ENCODE data around the gene TSPAN11. TPM values are rescaled to one million over a fixed set of nuclear protein-coding genes. Genes with fewer than 3 reads are reported as not detected.

The TSPAN11 gene
- total RNA-seq, 1 donor: not detected

DNA sequence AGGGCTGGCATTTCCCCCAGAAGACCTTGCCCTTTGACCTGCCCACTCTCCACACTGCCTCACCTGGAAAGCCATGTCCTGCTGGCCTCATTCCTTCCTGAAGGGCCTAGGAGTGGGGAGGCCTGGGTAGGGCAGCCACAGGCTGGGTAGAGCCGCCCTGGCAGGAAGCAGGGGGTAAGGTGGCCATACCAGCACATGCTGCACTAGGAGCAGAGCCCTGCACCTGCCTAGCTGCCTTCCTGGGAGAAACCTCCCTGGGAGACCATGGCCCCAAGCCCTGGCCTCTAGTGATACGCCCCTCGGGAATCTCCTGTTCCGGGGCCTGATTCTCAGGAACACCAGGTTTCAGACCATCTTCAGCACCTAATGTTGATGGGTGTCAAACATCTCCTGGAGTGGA lies 65.8 kb downstream of the TSPAN11 start:
- Histone ChIP-seq H3K4me3 (ENCODE audit: low read length) (no peak overlapping the region), H3K27me3 (ENCODE audit: insufficient read depth, low read length) (no peaks in the 10 kb centered on the region), H3K9me3 (ENCODE audit: low read depth, low read length) (no peaks in the 10 kb centered on the region), H3K4me1 (ENCODE audit: insufficient read depth, low read length) (no peaks in the 10 kb centered on the region)

DNA sequence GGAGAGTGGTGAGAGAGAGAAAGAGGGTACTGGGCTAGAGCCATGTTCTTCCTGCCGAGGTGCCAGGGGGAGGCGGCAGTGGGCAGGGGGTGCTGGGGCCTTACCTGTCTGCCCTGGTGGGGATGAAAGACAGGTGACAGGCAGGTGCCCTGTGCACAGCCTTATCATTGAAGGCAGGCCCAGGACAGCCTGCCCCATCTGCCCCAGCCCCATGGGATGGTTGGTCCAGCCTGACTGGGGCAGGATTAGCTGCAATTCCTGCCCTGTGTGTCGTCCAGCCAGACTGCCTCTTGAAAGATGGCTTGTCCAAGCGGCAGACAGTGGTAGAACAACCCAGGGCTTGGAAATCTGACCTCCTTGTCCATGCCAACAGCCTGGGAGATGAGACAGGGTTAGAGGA lies 67.2 kb downstream of the TSPAN11 start:
- H3K27me3 ChIP-seq (ENCODE audit: insufficient read depth, low read length): no peaks in the 10 kb centered on the region
- H3K4me3 ChIP-seq (ENCODE audit: low read length): no peak overlapping the region
- H3K4me1 ChIP-seq (ENCODE audit: insufficient read depth, low read length): no peaks in the 10 kb centered on the region
- H3K9me3 ChIP-seq (ENCODE audit: low read depth, low read length): no peaks in the 10 kb centered on the region

DNA sequence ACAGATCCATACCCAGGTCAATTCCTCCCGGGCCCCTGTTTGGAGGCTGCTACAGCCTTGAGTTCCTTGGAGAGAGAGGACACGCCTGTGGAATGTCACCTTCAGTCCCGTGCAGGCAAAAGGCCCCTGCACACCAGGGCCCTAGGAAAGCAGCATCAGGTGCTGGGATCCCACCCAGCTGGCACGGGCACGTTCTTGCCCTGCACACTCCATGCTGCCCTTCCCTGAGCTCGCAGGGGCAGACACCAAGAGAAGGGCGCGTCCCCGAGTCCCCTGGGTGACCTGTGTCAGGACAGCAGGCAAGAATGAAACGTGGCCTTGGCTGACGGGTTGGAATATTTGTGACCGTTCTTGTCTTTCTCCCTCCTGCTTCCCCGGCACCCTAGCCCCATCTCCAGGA lies 67.7 kb downstream of the TSPAN11 start:
- no peaks in the 10 kb centered on the region for H3K9me3 ChIP-seq (ENCODE audit: low read depth, low read length)
- H3K27me3 ChIP-seq (ENCODE audit: insufficient read depth, low read length): no peaks in the 10 kb centered on the region
- H3K4me3 ChIP-seq (ENCODE audit: low read length): no peak overlapping the region
- no peaks in the 10 kb centered on the region for H3K4me1 ChIP-seq (ENCODE audit: insufficient read depth, low read length)

DNA sequence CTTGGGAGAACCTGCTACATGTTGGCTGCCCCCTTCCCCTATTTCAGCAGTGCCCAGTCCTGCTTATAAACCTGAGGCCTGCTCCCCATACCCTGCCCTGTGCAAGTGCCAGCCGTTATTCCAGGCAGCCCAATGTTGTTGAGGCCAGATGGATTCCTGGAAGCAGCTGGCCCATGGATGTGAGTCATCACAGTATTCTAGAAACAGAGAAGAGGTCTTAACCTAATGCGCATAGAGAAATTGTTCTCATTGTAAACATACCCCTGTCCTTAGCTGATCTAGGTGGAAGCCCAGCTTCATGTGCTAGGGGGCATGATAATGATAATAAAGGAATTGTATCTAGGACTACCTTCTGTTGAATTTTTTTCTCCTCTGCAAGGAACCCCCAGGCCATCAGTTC lies 69.7 kb downstream of the TSPAN11 start:
- Histone ChIP-seq H3K27me3 (ENCODE audit: insufficient read depth, low read length) (no peaks in the 10 kb centered on the region), H3K9me3 (ENCODE audit: low read depth, low read length) (no peaks in the 10 kb centered on the region), H3K4me1 (ENCODE audit: insufficient read depth, low read length) (no peaks in the 10 kb centered on the region), H3K4me3 (ENCODE audit: low read length) (no peak overlapping the region)

DNA sequence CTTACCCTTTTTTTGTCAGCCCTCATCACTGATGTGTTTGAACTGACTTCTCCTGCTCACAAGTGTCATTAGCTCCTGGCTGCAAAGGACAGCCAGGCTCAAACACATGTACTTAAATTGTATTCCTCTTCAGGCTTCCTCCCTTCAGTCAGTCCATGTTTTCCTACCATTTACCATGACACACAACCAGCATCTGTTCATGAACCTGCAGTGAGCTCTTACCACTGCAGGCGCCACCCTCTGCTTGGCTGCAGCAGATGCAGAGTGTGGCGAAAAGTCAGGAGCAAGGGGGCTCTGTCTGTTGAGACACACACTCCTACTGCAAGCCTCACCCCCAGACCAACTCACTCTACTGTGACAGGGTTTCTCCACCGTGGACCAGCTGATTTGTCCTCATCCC lies 70.2 kb downstream of the TSPAN11 start:
- H3K9me3 ChIP-seq (ENCODE audit: low read depth, low read length): no peaks in the 10 kb centered on the region
- H3K4me3 ChIP-seq (ENCODE audit: low read length): no peak overlapping the region
- H3K4me1 ChIP-seq (ENCODE audit: insufficient read depth, low read length): no peaks in the 10 kb centered on the region
- no peaks in the 10 kb centered on the region for H3K27me3 ChIP-seq (ENCODE audit: insufficient read depth, low read length)

DNA sequence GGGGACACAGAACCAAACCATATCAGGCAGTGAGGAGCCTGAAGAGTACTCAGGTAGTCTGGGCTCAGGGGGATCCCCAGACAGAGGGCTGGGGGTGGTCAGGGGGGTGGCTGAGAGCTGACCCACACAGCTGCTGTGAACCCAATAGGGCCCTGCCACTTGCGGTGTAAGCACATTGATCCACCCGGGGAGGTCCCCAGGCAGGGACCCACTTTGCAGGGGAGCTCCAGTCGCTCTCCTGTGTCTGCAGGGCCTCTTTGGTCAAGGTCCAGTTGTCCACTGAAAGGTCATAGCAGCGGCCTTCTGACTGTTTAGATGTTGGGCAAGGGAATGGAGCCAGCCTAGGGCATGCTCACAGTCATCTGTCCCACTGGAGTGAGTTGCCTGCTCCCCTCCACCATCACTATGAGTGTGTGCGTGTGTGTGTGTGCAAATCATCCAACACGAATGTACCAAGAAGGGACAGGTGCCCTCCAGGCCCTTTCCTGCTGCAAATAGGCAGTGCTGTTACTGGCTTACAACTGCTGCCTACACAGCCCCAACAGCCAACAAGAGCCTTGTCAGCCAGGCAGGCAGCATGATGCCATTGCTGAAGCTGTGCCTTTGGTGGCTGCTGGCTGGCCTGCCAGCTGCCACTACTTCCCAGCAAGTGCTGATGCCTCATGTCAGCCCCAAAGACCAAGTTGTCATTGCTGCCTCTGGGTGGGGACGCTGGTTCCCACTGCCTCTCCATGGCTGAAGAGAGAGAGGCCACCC lies 71.3 kb downstream of the TSPAN11 start:
- Histone ChIP-seq H3K4me3 (ENCODE audit: low read length) (no peak overlapping the region), H3K4me1 (ENCODE audit: insufficient read depth, low read length) (no peaks in the 10 kb centered on the region), H3K9me3 (ENCODE audit: low read depth, low read length) (no peaks in the 10 kb centered on the region), H3K27me3 (ENCODE audit: insufficient read depth, low read length) (no peaks in the 10 kb centered on the region)

DNA sequence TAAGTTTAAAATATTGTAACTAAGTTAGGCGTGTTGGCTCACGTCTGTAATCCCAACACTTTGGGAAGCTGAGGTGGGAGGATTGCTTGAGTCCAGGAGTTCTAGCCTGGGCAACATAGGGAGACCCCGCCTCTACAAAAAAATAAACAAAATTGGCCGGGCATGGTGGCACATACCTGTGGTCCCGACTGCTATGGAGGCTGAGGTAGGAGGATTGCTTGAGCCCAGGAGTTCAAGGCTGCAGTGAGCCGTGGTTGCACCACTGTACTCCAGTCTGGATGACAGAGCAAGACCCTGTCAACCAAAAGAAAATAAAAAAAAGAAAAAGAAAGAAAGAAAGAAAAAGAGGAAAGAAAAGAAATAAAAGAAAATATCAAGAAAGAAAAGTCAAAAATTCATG lies 72.5 kb downstream of the TSPAN11 start:
- H3K27me3 ChIP-seq (ENCODE audit: insufficient read depth, low read length): no peaks in the 10 kb centered on the region
- no peaks in the 10 kb centered on the region for H3K4me1 ChIP-seq (ENCODE audit: insufficient read depth, low read length)
- no peaks in the 10 kb centered on the region for H3K9me3 ChIP-seq (ENCODE audit: low read depth, low read length)

DNA sequence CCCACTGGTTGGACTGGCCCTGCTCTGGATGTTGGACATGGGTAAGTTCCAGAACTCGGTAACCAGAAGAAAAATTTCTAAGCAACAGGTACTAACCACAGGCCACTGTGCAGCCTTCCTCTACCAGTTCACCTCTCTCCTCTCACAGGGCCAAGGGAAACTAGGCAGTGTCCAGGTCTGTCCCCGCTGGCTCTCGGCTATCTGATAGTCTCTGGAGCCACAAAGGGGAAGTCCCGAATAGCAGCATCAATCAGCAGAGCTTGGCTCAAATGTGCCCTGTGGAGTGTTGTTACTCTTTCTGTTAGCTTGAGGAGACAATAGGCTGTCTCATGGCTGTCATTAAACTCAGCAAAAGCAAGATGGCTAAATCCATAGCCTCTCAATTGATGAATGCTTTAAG lies 73.2 kb downstream of the TSPAN11 start:
- Histone ChIP-seq H3K9me3 (ENCODE audit: low read depth, low read length) (no peaks in the 10 kb centered on the region), H3K4me3 (ENCODE audit: low read length) (no peak overlapping the region), H3K27me3 (ENCODE audit: insufficient read depth, low read length) (no peaks in the 10 kb centered on the region), H3K4me1 (ENCODE audit: insufficient read depth, low read length) (no peaks in the 10 kb centered on the region)

More for the DNA sequence above, 72.5 kb downstream of the TSPAN11 start:
- H3K4me3 ChIP-seq (ENCODE audit: low read length): no peak overlapping the region

DNA sequence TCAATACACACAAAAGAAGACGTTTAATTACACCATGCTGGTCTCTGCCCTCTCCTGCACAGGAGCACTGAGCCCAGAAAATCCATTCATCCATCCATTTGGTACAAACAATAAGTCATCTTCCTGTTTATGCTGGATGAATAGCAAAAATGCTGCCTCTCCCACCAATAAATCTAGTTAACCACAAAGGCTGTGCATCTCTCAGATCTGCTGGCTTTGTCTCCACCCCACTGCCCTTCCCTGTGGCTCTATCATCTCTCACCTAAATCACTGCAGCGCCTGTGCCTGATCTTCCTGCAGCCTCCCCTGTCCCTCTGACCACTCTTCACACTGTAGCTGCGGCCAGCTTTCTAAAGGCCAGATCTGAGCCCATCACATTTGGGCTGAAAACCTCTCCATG lies 74.2 kb downstream of the TSPAN11 start:
- H3K4me3 ChIP-seq (ENCODE audit: low read length): no peak overlapping the region

DNA sequence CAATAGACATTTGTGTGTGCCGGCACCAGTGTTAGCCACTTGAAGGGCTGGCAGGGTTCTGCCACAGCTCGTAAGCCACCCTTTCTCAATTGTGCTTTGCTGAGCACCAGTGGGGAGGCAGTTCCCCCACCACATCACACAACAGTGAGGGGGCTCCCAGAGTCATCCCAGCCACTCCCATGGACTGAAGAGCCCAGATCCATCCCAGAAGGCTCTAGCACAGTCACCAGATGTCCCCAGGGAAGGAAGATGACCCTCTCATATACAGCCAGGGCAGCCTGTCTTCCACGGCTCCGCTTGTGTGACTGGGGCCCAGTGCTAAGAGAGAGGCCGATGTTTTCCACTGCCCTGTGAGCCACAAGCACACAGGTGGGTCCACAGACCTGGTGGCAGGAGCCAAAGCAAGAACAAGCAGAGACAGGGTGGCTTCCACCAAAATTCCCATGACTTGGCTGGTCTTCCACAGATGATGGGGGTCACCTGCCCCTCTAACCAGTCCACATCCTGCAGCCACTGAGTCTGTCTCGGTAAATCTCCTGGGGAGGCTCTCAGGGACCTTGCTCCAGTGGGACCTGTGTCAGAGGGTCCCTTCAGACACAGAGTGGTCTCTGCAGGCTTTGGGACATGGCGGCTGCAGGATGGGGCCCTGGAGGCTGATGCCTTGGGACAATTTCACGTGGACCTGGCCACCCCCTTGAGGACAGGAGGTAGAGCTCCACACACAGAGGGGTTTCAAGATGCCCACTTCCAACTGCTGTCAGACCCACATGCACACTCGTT lies 75.2 kb downstream of the TSPAN11 start:
- Histone ChIP-seq H3K27me3 (ENCODE audit: insufficient read depth, low read length) (no peaks in the 10 kb centered on the region), H3K4me1 (ENCODE audit: insufficient read depth, low read length) (no peaks in the 10 kb centered on the region), H3K4me3 (ENCODE audit: low read length) (no peak overlapping the region), H3K9me3 (ENCODE audit: low read depth, low read length) (no peaks in the 10 kb centered on the region)

More for the DNA sequence above, 74.2 kb downstream of the TSPAN11 start:
- H3K4me1 ChIP-seq (ENCODE audit: insufficient read depth, low read length): no peaks in the 10 kb centered on the region
- no peaks in the 10 kb centered on the region for H3K9me3 ChIP-seq (ENCODE audit: low read depth, low read length)
- H3K27me3 ChIP-seq (ENCODE audit: insufficient read depth, low read length): no peaks in the 10 kb centered on the region

DNA sequence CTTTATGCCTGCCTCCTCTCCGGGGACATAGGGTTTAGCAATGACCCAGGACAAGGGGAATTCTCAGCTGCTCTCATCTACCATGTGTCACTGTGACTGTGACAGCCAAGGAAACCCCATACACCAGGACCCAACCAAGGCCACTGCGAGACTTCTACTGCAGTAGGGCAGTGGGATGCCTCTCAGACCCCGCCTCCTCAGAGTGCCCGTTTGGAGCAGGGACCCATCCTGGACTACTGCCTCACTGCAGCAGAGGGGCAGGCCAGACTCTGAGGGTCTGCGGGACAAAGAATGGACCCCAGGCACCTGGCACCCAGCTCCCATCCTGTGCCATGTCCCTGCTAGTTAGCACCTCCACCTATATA lies 75.8 kb downstream of the TSPAN11 start:
- H3K27me3 ChIP-seq (ENCODE audit: insufficient read depth, low read length): no peaks in the 10 kb centered on the region
- H3K9me3 ChIP-seq (ENCODE audit: low read depth, low read length): no peaks in the 10 kb centered on the region
- no peaks in the 10 kb centered on the region for H3K4me1 ChIP-seq (ENCODE audit: insufficient read depth, low read length)
- no peak overlapping the region for H3K4me3 ChIP-seq (ENCODE audit: low read length)

DNA sequence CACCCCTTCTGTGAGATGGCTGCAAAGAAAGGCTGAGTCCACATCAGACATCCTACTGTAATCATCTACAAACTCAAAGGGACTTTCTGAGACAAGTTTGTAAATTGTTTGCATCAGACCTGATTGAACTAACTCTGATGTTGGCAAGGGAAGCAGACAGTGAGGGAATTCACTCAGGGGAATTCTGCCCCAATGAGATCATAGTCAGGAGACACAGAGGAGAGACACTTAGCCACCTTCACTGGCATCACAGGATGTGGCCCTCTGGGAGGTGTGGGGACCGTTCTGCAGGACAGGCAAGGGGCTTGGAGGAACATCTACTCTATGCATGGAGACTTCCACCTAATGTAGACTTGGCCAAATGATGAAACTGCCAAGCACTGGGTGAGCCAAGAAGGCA lies 76.5 kb downstream of the TSPAN11 start:
- no peaks in the 10 kb centered on the region for H3K9me3 ChIP-seq (ENCODE audit: low read depth, low read length)
- no peaks in the 10 kb centered on the region for H3K27me3 ChIP-seq (ENCODE audit: insufficient read depth, low read length)
- no peaks in the 10 kb centered on the region for H3K4me1 ChIP-seq (ENCODE audit: insufficient read depth, low read length)
- no peak overlapping the region for H3K4me3 ChIP-seq (ENCODE audit: low read length)

DNA sequence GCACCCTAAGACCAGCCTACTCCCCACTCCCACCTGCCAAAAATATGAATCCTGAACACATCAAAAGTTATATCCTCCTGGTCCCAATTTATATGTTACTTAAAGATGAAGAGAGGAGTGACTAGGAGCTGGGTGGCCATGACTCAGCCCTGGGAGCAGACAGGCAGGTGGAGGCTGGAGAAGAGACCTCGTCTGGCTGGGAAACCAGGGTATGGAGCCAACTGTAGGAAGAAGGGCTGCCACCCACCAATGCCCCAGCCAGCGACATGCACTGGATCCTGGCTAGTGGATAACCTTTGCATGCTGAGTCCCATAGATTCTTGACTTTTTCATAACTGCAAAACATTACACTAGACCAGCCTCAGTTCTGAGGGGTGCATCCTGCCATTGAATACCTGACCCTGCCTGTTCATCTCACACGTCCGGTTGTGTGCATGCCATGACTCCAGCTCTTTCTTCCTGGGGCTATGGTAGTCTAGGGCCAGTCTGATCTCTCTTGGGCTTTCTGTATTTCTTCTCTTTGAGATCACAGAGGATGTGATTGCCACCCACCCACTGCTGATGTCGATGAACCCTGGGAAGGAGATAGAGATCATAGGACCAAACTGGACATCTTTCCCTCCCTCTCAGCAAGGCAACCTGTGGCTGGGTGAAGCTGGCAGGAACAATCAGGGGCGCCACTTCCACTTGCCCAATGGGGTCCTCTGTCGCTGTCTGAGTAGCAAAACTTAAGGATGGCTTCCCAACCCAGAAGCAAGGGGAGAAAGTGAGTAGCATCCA lies 77.5 kb downstream of the TSPAN11 start:
- Histone ChIP-seq H3K27me3 (ENCODE audit: insufficient read depth, low read length) (no peaks in the 10 kb centered on the region), H3K4me3 (ENCODE audit: low read length) (no peak overlapping the region), H3K4me1 (ENCODE audit: insufficient read depth, low read length) (no peaks in the 10 kb centered on the region), H3K9me3 (ENCODE audit: low read depth, low read length) (no peaks in the 10 kb centered on the region)

DNA sequence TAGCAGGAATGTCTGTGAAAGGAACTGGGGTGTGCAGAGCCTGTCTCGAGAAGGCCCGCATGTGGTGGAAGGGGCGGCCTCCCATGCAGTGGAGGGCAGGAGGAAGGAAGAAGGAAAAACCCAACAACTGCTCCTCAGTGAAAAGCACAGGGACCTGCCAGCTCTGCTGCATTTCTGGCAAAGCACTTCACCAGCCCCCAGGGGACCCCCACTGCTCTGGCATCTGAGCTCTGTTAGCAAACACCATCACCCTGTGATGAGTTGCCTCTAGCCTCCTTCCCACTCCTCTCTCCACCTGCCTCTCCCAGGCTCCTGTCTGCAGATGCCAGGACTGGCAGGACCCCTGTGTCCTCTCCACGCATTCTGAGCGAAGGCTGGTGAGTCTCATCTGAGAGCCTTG lies 78.1 kb downstream of the TSPAN11 start:
- H3K27me3 ChIP-seq (ENCODE audit: insufficient read depth, low read length): no peaks in the 10 kb centered on the region
- H3K9me3 ChIP-seq (ENCODE audit: low read depth, low read length): no peaks in the 10 kb centered on the region
- H3K4me1 ChIP-seq (ENCODE audit: insufficient read depth, low read length): no peaks in the 10 kb centered on the region

DNA sequence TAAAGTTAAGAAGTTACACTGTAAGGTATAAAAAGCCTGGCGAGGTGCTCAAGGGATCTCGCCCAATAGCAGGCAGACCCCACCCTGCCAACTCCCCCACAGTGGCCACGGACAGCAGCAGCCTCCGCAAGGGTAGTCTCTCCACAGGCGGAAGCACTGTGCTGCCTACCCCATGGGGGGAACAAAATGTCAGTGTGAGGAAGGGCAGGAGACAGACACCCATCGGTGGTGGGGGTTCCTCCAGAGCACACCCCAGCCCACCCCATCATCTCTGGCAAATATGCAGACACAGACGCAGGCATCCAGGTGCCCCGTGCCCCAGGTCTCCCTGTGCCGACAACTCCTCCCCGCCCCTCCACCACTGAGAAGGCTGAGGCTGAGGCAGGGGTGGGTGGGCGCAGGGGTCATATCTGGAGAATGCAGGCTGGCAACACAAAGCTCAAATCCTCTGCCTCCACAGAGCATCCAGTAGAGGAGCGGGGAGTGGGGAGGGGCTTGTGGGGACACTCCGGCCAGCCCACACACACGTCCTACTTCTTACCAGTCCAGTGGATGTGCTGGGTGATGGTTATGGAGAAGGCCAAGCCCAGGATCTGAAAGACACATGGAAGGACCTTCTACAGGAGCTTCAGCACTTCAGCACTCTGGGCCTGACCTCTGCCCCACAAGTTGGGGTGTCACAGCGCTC lies 78.9 kb downstream of the TSPAN11 start:
- H3K4me1 ChIP-seq (ENCODE audit: insufficient read depth, low read length): no peaks in the 10 kb centered on the region
- no peak overlapping the region for H3K4me3 ChIP-seq (ENCODE audit: low read length)
- no peaks in the 10 kb centered on the region for H3K9me3 ChIP-seq (ENCODE audit: low read depth, low read length)
- H3K27me3 ChIP-seq (ENCODE audit: insufficient read depth, low read length): no peaks in the 10 kb centered on the region

More for the DNA sequence above, 78.1 kb downstream of the TSPAN11 start:
- no peak overlapping the region for H3K4me3 ChIP-seq (ENCODE audit: low read length)

Measured in mononuclear cell (primary cell).